Measurements from ENCODE around the gene ASTN2. TPM values are rescaled to one million over a fixed set of nuclear protein-coding genes. Genes with fewer than 3 reads are reported as not detected.

ASTN2 gene
- total RNA-seq, 1 donor from 2014 or later: 29.0 TPM

DNA sequence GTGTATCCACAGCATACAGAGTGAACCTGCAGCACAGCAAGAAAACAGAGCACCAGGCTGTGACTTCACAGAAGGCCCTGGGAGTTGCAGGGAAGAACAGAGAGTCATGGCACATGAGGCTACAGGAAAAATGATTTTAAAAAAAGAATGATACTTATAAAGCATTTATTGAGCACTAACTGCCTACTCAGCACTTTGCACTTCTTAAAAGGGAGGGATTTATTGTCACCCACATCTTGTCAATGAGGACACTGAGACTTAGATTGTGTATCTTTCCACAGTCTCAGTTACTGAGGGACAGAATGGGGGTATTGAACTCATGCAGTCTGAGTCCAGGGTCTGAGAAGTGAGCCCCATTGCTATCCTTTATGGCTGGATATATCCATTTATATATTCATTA lies 972.3 kb downstream of the ASTN2 start:
- TF ChIP-seq, protein P1, sequence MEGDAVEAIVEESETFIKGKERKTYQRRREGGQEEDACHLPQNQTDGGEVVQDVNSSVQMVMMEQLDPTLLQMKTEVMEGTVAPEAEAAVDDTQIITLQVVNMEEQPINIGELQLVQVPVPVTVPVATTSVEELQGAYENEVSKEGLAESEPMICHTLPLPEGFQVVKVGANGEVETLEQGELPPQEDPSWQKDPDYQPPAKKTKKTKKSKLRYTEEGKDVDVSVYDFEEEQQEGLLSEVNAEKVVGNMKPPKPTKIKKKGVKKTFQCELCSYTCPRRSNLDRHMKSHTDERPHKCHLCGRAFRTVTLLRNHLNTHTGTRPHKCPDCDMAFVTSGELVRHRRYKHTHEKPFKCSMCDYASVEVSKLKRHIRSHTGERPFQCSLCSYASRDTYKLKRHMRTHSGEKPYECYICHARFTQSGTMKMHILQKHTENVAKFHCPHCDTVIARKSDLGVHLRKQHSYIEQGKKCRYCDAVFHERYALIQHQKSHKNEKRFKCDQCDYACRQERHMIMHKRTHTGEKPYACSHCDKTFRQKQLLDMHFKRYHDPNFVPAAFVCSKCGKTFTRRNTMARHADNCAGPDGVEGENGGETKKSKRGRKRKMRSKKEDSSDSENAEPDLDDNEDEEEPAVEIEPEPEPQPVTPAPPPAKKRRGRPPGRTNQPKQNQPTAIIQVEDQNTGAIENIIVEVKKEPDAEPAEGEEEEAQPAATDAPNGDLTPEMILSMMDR (IDR thresholded peaks at IDR 0.05; ENCODE audit: unreplicated experiment): no peak
- no peaks in the 10 kb centered on the region for H3K9me3 Mint-ChIP-seq (ENCODE audit: low read depth)
- H3K27me3 Mint-ChIP-seq: no peaks in the 10 kb centered on the region
- H3K27ac Mint-ChIP-seq: no peak overlapping the region
- no peaks in the 10 kb centered on the region for H3K4me1 Mint-ChIP-seq (ENCODE audit: low read depth)
- peaks cover 7% of the 10 kb centered on the region for H3K36me3 Mint-ChIP-seq (ENCODE audit: insufficient read depth)
- H3K4me3 Mint-ChIP-seq (ENCODE audit: low read depth): no peak overlapping the region
- DNase-seq (ENCODE audit: low spot score, unreplicated experiment): no peak

DNA sequence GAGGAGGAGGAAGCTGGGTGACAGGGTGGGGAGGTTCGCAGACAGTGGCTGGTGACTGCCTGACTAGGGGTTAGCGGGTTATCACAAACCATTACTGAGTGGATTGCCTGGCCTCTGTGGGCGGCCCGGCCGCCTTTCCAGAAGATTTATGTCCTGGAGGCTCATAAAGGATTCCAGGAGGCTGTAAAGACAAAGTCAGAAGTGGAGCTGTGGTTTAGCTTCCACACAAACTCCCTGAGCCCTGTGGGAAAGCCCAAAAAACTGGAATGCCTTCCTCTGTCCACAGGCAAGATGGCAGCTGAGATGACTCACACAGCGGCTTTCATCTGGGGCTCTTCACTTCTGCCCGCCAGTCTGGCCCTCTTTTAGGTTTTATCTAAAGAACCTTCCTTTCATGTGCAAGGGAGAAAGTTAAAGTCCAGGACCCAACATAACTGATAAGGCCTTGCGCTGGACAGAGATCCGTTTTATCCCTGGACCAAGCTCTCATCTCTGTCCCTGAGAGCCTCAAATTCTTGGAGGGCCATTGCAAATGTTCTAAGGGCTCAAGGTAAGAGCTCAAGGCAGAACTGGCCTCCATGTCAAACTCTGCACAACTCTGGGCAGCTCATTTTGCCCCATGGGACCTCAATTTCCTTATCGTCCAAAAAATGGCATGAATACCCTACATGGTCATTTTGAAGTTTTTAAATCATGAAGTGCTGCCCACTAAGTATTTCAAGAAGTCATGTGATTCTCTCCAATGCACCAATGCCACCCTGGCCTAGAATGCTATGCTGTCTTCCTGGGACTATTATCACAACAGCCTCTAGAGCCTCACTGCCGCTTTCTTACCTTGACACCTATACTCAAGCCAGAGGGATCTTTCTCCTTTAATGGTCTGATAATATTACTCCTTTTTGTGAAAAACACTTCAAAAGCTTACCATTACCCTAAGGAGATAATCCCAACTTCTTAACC lies 977.2 kb downstream of the ASTN2 start:
- DNase-seq (ENCODE audit: low spot score, unreplicated experiment): no peak
- Mint-ChIP-seq H3K4me3 (ENCODE audit: low read depth) (no peak overlapping the region), H3K36me3 (ENCODE audit: insufficient read depth) (peaks cover 7% of the 10 kb centered on the region), H3K27ac (no peak overlapping the region), H3K4me1 (ENCODE audit: low read depth) (no peaks in the 10 kb centered on the region), H3K9me3 (ENCODE audit: low read depth) (no peaks in the 10 kb centered on the region), H3K27me3 (no peaks in the 10 kb centered on the region)
- TF ChIP-seq, protein P1 (IDR thresholded peaks at IDR 0.05; ENCODE audit: unreplicated experiment): no peak

DNA sequence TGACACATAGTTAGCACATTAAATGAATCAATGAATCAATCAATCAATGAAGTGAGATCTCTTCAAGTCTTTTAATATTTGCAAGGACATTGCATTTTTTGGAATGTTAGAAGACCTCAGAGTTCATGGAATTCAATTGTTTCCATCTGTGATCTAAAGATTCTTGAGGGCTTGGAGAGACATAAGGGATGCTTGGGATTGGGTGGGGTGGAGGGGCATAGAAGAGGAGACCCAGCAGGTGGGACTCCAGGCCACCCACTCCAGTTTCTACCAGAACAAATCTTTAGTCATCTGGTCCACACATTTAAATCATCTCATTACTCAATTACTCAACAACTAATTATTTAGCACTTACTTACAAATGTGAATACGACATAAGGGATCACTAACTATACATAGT lies 978.7 kb downstream of the ASTN2 start:
- Mint-ChIP-seq H3K9me3 (ENCODE audit: low read depth) (no peaks in the 10 kb centered on the region), H3K4me3 (ENCODE audit: low read depth) (no peak overlapping the region), H3K4me1 (ENCODE audit: low read depth) (no peaks in the 10 kb centered on the region), H3K27ac (no peak overlapping the region), H3K36me3 (ENCODE audit: insufficient read depth) (peaks cover 7% of the 10 kb centered on the region), H3K27me3 (no peaks in the 10 kb centered on the region)
- no peak for DNase-seq (ENCODE audit: low spot score, unreplicated experiment)
- TF ChIP-seq, protein P1 (IDR thresholded peaks at IDR 0.05; ENCODE audit: unreplicated experiment): no peak

DNA sequence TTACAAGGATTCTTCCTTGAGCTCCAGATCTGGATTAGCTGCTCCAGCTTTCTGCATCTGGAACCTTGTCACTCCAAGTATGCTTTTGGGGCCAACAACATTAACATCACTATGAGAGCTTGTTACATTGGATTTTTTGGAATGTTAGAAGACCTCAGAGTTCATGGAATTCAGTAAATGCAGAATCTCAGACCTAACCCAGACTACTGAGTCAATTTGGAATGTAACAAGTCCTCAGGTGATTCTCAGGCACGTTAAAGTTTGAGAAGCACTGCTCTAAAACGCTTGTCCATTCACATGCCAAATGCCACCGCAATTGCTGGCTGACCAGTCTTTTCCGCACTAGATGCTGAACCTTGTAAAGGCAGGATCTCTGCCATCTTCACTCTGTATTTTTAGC lies 979.2 kb downstream of the ASTN2 start:
- no peaks in the 10 kb centered on the region for H3K9me3 Mint-ChIP-seq (ENCODE audit: low read depth)
- TF ChIP-seq, protein P1 (IDR thresholded peaks at IDR 0.05; ENCODE audit: unreplicated experiment): no peak
- H3K27me3 Mint-ChIP-seq: no peaks in the 10 kb centered on the region

DNA sequence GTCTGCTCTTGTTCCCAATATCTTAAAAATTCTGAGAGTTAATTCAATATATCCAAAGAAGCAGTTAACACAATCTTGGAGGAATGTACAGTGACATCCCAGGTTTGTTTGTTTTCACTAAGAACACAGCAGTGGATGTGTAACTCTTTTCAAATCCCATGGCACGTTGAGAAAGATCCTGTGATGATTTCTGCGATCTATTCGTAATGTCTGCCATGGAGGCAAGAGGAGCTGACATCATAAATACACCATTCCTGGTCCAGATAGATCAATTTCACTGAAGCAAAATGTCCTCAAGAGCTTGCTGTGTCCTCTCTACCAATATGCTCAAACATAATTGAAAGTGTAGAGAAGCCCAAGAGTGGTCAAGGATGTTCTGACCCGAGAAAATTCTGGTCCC lies 980.5 kb downstream of the ASTN2 start:
- Mint-ChIP-seq H3K4me3 (ENCODE audit: low read depth) (no peak overlapping the region), H3K4me1 (ENCODE audit: low read depth) (no peaks in the 10 kb centered on the region)

More for the DNA sequence above, 979.2 kb downstream of the ASTN2 start:
- no peak overlapping the region for H3K27ac Mint-ChIP-seq
- peaks cover 7% of the 10 kb centered on the region for H3K36me3 Mint-ChIP-seq (ENCODE audit: insufficient read depth)
- no peak for DNase-seq (ENCODE audit: low spot score, unreplicated experiment)
- no peak overlapping the region for H3K4me3 Mint-ChIP-seq (ENCODE audit: low read depth)
- no peaks in the 10 kb centered on the region for H3K4me1 Mint-ChIP-seq (ENCODE audit: low read depth)

More for the DNA sequence above, 980.5 kb downstream of the ASTN2 start:
- Mint-ChIP-seq H3K27me3 (no peaks in the 10 kb centered on the region), H3K27ac (no peak overlapping the region), H3K36me3 (ENCODE audit: insufficient read depth) (peaks cover 2% of the 10 kb centered on the region), H3K9me3 (ENCODE audit: low read depth) (no peaks in the 10 kb centered on the region)
- DNase-seq (ENCODE audit: low spot score, unreplicated experiment): no peak
- TF ChIP-seq, protein P1 (IDR thresholded peaks at IDR 0.05; ENCODE audit: unreplicated experiment): no peak

Measured in progenitor cell of endocrine pancreas (in vitro differentiated cells).